Left renal pelvis (tissue), 4 donors: ENCODE measurements around the gene RAD50. TPM values are rescaled to one million over a fixed set of nuclear protein-coding genes. Genes with fewer than 3 reads are reported as not detected.
"Not testable (repeated sequence)": the region's sequence is repeated elsewhere in the genome, so short reads cannot be mapped to it uniquely, and the experiment has no call there.

Experiments used
- DNase-seq, 4 donors: peaks; one replicate each; pipeline ENCODE4 v3.0.0-alpha.2; 2013; ENCODE audit warnings: low read depth in 4 of 4, low spot score in 3 of 4
- polyA plus RNA-seq, 4 donors: library from polyadenylated mRNA; unstranded; fragments of 120-200 nt; gene quantifications; one replicate each; pipeline ENCODE4 v1.2.1, GENCODE V29; 2013; ENCODE audit not compliant: insufficient read length in 4 of 4

RAD50 gene
- polyA plus RNA-seq, 4 donors, result 36.7 to 55.2 (median 50.8) TPM

DNA sequence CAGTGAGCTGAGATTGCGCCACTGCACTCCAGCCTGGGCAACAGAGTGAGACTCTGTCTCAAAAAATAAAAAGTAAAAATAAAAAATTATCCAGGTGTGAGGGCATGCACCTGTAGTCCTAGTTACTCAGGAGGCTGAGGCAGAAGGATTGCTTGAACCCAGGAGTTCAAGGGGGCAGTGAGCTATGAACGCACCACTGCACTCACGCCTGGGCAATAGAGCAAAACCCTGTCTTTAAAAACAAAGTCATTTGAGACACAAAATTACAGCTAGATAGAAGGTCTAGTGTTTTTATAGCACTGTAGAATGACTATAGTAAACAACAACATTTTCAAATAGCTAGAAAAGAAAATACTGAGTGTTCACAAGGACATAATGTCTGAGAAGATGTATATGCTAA, 133.4 kb downstream of the RAD50 start:
- DNase-seq, result no peak

DNA sequence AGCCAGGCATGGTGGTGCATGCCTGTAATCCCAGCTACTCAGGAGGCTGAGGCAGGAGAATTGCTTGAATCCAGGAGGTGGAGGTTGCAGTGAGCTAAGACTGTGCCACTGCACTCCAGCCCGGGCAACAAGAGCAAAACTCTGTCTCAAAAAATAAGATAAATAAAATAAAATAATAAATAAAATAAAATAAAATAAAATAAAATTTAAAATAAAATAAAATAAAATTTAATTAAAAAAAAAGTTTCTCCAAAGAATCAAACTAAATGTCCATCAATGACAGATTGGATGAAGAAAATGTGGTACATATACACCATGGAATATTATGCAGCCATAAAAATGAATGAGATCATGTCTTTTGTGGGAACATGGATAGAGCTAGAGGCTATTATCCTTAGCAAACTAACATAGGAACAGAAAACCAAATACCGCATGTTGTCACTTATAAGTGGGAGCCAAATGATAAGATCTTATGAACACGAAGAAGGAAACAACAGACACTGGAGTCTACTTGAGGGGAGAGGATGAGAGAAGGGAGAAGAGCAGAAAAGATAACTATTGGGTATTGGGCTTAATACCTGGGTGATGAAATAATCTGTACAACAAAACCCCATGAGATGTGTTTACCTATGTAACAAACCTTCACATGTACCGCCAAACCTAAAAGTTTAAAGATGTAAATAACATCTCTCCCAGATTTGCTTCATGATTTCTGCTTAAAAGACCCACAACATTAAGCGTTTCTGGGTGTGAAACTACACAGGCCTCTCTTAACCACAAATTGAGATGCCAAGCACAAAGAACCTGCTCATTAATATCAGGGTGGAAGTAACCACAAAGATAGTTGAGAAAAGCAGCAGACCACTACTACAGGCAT, 135.2 kb downstream of the RAD50 start:
- DNase-seq, result not testable (repeated sequence)

DNA sequence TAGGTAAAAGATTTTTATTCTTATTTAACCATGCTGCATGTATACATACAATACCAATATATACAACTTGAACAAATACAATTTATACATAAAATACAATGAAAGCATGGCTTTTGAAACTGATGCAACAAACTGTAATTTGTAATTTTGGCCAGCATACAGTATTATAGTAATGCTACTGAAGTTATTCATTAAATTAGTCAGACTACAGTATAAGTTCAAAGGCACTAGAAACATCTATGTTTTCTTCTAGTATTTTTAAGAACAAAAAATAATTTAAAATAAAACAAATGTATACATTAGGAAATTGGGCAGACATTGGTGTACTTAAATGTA, 135.8 kb downstream of the RAD50 start:
- no peak for DNase-seq

Other genes starting within 250 kb of the RAD50 start
- 10 to 100 TPM; 16.3 to 55.8 (median 42.1) TPM for gene SLC22A5, start 187.3 kb upstream of the RAD50 start, polyA plus RNA-seq
- gene IRF1, start 66.2 kb upstream of the RAD50 start, polyA plus RNA-seq, result 10 to 100 TPM; 14.7 to 23.8 (median 18.1) TPM
- under 1 TPM in 1 of 4 donors, not detected in 3; 0.31 TPM for gene IL5, start 13.5 kb upstream of the RAD50 start, polyA plus RNA-seq
- under 1 TPM in 1 of 4 donors, not detected in 3; 0.15 TPM for gene IL13, start 101.2 kb downstream of the RAD50 start, polyA plus RNA-seq
- gene IL4, start 117.0 kb downstream of the RAD50 start, polyA plus RNA-seq, result under 1 TPM in 1 of 4 donors, not detected in 3; 0.46 TPM
- gene KIF3A, start 180.6 kb downstream of the RAD50 start, polyA plus RNA-seq, result 10 to 100 TPM; 11.3 to 27.4 (median 23.5) TPM
- 1 to 10 TPM; 1.1 to 3.8 (median 3.5) TPM for gene CCNI2, start 190.4 kb downstream of the RAD50 start, polyA plus RNA-seq
- gene SEPTIN8, start 220.3 kb downstream of the RAD50 start, polyA plus RNA-seq, result 10 to 100 TPM; 52.7 to 85.2 (median 83.8) TPM